Stimulated activated CD4-positive, alpha-beta T cell treated with anti-CD3 and anti-CD28 coated beads, Interleukin-12 subunit alpha, Interleukin-12 subunit beta, amount 100 ng/mL, for 48 hours (primary cell): Measurements from ENCODE around the gene RPUSD1.

Source experiments
- DNase-seq, 3 donors: peaks; one replicate each; pipeline ENCODE4 v3.0.0-alpha.2; 2020; ENCODE audit warnings: low read depth in 2 of 3, low spot score in 1 of 3

Gene RPUSD1

DNA sequence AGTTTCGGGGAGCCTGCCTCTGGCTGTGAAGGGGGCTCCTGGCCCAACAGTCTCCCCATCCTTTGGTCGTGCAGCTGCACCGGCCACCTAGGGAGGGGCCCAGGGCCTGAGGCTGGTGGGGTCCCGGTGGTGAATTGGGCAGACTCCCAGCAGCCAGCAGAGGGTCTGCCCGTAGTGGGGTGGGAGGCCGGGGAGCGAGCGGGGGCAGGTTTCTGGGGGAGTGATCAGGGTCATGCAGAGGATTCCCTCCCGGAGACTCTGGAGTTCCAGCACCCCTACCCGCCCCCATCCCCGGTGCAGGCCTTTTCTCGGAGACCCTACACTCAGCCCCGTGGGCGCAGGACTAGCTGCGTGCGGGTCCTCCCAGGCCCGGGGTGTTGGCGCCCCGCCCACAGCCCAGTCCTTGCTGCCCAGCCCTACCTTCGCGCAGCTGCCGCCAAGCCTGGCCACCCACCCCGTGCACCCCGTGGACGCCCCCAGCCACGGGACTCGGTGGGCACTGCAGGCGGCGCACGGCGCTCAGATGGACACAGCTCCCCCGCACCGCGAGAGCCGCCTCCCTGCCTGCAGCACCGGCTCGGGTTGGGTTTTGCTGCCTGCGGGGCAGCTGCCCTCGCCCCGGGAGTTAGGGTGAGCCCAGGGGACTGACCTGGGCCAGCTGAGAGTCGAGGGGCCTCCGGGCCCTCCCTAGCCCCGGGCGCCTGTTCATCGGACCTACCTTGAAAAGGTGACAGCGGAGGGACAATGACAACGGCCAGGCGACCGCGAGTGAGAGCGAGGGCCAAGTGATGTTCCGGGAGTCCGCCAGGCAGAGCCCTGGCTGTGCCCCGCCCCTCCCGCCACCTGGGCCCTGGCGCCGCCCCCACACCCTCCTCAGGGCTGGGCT lies 12.0 kb upstream of the RPUSD1 start, which contains the start of gene GNG13:
Gene GNG13, minus strand, starts transcription at position 787 of the 886 bp plus-strand sequence. CDS start 1,657 bp downstream, outside the sequence.
- no peak for DNase-seq

DNA sequence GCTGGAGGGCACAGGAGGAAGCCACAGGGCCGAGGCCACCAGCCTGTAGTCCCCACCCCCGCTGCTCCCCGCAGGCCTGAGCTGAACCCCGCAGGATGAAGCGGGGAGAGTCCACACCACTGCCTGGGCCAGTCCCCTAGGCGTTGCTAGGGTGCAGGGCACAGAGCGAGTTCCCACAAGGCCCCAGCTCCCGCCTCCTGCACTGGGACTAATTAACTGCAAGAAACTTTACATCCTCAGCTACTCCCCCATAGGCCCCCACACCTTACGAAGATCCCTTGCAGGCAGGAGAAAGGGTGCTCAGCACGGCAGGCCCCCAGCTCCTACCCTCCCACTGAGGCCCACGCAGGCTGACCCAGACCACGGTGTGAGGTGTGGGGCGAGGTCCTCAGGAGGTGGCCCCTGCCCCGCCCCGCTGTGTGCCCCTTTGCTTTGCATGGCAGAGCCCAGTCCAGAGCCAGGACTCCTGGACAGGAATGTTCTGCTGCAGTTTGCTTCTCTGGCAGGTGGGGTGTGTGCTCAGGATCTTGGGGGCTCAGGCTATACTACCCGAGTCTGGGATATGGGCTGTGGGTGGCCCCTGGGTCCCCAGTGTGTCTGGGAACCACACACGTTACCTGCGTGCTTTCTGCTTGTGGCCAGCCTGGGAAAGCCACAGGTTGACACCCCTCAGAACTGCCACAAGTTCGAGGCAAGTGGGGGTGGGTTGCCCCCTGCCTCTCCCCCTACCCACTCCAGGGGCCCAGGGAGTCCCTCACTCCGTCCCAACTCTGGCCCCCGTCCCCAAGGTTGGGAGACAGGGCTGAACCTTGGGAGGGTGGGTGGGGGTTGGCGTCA lies 11.1 kb upstream of the RPUSD1 start:
- DNase-seq = no peak

DNA sequence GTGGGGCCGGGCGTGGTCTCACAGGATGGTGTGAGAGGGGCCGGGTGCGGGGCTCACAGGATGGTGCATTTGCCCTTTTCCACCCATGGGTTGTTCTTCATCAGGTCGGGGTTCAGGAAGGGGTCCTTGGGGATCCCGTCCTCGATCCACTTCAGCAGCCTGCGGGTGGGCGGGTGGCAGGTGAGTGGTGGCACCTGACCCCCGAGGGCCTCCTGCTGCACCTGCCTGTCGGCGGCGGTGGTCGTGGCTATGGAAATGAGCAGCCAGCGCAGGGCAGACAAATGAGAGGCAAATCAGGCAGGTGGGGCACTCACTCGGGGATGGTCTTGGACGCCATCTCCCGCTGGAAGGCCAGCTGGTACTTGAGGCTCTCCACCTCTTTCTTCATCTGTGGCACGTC lies 10.5 kb upstream of the RPUSD1 start:
- no peak for DNase-seq

DNA sequence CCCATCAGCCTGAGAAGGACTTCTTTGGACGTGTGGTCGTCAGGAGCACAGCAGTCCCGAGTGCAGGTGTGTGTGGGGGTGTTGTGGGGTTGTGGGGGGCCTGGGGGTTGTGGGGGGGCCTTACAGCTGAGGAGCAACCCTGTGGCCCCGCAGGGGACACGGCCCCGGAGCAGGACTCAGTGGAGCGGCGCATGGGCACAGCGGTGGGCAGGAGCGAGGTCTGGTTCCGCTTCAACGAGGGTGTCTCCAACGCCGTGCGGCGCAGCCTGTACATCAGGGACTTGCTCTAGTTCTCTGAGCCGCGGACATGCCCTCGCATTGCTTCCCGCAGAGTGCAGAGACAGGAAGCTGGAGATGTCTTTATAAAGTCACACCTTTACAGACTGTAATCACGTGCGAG lies 9.5 kb upstream of the RPUSD1 start:
- no peak for DNase-seq

DNA sequence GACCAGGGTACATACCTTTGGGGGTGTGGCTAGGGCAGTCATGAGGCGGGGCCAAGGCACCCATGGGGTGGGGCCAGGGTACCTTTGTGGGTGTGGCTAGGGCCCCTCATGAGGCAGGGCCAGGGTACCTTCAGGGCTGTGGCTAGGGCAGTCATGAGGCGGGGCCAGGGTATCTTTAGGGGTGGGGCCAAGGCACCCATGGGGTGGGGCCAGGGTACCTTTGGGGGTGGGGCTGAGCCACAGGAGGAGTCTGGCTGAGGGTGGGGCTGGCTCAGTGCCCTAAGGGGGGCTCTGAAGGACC lies 8.9 kb upstream of the RPUSD1 start:
- DNase-seq = peak in 2 of 3 donors; percentile 15 to 27

DNA sequence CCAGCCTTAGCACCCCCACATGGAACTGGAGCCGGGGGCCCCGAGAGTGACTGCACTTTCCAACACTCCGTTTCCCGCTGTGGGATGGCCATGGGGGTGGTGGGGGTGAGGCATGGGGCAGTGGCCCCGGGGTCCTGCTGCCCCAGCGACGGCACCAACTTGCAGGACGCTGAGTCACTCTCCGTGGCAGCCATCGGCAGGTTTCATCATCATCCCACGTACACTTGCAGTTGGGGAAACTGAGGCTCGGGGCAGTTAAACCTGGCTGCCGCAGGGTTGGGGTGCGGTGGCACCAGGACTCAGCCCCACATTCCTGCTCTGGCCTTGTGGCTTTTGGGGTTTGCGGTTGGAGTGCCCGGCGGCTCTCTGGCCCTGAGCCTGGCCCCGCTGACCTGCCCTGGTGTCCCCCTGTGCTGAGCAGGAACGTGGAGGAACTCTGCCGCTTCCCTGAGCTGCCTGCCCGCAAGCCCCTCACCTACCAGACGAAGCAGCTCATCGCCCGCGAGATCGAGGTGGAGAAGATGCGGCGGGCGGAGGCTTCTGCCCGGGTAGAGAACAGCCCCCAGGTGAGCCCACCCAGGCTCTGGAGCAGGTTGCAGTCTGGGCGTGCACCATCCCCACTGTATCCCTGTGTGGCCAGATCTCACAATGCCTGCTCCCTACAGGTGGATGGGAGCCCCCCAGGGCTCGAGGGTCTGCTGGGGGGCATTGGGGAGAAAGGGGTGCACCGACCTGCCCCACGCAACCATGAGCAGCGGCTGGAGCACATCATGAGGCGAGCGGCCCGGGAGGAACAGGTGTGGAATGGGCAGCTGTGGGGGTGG lies 8.3 kb upstream of the RPUSD1 start:
- no peak for DNase-seq

DNA sequence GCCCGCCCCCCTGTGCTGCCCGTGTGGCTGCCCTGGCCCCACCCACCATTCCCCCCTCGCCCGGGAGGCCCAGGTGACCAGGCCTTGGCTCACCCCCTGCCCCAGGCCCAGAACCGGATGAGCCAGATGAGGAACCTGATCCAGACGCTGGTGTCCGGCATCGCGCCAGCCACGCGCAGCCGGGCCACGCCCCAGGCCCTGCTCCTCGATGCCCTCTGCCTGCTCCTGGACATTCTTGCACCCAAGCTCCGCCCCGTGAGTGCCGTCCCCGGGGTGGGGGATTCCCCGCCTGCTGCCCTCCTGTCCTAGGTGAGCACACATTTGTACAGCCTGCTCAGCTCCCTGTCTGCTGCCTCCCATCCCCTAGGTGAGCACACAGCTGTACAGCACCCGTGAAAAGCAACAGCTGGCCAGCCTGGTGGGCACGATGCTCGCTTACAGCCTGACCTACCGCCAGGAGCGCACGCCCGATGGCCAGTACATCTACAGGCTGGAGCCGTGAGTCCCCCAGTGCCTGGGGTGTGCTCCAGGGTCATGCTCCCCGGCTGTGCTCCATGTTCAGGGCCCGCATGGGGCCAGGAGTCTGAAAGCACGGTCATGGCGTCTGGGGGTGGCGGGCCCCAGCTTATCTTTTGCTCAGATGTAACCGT lies 7.5 kb upstream of the RPUSD1 start:
- DNase-seq = no peak

DNA sequence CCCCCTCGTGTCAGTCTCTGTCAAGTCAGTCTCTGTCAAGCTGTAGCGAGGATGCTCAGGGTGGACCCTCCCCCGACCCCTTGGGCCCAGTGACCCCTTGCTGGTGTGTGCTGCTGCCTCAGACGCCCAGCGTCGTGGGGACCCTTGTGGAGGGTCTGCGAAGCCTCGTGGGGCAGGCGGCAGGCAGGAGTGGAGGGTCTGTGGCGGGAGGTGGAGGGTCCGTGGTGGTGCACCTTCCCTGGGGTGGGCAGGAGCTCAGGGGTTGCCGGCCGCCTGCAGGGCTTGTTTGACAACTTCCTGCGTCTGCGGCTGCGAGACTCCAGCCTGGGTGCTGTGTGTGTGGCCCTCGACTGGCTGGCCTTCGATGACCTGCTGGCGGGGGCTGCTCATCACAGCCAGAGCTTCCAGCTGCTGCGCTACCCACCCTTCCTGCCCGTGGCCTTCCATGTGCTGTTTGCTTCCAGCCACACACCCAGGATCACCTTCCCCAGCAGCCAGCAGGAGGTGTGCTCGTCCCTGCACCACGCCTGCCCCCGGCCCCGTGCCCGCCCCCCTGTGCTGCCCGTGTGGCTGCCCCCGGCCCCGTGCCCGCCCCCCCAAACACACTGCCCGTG lies 6.8 kb upstream of the RPUSD1 start:
- DNase-seq = no peak

DNA sequence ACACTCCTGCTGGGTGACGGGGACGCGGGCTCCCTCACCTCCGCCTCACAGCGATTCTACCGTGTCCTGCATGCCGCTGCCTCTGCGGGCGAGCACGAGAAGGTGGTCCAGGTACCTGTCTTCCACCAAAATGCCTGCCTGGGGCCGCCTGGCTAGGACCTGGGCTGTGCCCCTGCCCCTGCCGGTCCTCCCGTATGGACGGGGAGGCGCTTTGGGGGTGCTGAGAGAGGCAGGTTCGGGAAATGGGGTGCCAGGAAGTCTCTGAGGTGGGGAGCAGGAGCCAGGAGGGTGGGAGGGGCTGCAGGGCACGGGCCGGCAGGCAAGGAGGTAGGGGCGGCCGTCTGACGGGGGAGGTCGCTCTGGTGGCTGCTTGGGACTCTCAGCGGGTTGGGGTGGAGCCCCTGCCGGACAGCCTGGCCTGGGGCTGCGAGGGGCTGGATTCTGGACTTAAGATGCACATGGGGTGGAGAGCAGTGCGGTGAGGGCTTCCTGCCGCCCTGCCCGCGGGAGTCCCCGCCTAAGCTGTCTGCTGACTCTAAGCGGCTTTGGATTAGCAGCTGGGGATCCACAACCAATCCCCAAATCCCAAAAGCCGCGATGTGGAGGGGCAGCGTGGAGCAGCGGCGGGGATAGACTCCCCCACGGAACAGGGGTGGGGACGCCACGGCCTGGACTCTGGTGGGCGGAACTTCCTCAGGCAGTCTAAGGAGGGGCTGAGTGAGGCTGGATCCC lies 6.1 kb upstream of the RPUSD1 start:
- DNase-seq = no peak

DNA sequence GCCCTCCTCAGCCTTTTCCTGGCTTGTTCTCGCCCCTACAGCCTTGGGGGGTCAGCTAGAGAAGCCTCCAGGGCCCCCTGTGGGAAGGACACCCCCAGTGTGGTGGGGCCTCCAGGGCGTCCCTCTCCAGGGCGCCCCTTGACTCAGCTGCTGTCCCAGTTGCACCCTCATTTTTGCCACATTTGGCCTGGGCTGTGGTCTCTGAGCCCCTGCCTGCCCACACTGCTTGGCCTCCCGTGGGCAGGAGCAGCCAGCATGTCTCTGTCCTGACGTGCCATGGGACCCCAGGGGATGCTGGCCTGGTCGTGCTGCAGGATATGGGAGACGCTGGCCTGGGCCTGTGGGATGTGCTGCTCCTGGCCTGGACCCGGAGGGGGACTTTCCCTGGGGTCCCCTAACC lies 5.2 kb upstream of the RPUSD1 start:
- DNase-seq = no peak

DNA sequence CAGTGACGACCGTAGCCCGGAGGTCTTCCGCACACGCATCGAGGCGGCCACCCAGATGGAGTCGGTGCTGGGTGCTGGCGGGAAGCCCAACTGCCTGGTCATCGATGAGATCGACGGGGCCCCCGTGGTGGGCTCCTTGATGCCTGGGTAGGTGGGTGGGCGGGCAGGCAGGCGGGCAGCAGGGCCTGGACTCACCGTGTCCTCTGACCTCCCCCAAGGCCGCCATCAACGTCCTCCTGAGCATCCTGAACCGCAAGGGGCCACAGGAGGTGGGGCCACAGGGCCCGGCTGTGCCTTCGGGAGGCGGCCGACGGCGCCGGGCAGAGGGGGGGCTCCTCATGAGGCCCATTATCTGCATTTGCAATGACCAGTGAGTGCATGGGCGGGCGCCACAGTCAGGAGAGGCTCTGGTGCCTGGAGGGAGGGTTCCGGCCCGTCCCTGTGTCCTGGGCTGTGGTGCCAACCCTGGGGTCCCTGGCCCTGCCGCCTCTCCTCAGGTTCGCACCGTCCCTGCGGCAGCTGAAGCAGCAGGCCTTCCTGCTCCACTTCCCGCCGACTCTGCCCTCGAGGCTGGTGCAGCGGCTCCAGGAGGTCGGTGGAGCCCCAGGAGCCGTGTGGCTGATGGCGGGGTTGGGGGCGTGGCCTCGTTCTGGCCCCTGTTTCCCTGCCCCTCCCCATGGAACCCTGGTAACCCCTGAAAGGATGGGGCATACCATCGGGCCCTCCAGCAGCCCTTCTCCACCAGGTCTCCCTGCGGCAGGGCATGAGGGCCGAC lies 4.2 kb upstream of the RPUSD1 start:
- no peak for DNase-seq

DNA sequence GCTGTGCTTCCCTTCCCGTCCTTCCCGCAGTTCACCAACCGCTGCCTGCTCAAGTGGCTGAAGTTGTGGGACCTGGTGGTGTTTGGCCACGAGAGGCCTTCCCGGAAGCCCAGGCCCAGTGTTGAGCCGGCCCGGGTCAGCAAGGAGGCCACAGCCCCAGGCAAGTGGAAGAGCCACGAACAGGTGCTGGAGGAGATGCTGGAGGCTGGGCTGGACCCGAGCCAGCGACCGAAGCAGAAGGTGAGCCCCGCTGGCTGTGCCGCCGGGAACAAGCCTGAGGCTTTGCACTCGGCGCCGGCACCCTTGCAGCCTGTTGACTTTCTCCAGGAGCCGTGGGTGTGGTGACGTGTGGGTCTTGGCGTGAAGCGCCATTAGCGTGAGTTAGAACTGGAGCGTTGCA lies 3.0 kb upstream of the RPUSD1 start:
- no peak for DNase-seq

DNA sequence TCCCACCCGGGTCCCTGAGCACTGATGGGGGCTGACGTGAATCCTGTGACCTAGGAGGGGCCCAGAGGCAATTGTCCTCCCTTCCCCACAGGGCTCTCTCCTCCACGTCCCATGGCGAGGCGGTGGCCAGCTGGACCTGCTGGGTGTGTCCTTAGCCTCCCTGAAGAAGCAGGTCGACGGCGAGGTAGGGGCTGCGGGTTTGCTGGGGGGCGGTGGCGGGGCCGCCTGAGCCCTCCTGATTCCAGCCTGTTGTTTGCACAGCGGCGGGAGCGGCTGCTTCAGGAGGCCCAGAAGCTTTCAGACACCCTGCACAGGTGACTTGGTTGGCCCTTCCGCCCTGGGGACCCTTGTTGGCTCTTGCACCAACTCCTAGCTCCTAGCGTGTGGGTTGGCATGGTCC lies 1.9 kb upstream of the RPUSD1 start:
- no peak for DNase-seq

DNA sequence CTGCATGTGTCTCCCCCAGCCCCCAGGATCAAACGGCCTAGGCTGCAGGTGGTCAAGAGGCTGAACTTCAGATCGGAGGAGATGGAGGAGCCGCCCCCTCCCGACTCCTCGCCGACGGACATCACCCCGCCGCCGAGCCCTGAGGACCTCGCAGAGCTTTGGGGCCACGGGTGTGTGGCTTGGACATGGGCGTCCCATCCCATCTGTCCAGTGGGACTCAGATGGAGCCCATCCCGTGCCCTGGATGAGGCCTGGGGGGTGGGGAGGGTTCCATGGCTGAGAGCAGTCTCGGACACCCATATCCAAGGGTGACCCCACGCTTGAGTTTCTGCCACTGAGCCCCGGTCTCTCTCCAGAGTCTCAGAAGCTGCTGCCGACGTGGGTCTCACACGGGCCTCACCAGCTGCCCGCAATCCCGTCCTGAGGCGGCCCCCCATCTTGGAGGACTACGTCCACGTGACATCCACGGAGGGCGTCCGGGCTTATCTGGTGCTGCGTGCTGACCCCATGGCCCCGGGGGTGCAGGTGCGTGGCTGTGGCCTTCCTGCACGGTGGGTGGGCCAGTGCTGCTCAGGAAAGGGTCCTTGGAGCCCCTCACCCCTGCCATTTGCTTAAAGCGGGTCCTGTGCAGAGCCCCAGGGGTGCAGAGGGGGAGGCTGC lies 1.1 kb upstream of the RPUSD1 start:
- no peak for DNase-seq

DNA sequence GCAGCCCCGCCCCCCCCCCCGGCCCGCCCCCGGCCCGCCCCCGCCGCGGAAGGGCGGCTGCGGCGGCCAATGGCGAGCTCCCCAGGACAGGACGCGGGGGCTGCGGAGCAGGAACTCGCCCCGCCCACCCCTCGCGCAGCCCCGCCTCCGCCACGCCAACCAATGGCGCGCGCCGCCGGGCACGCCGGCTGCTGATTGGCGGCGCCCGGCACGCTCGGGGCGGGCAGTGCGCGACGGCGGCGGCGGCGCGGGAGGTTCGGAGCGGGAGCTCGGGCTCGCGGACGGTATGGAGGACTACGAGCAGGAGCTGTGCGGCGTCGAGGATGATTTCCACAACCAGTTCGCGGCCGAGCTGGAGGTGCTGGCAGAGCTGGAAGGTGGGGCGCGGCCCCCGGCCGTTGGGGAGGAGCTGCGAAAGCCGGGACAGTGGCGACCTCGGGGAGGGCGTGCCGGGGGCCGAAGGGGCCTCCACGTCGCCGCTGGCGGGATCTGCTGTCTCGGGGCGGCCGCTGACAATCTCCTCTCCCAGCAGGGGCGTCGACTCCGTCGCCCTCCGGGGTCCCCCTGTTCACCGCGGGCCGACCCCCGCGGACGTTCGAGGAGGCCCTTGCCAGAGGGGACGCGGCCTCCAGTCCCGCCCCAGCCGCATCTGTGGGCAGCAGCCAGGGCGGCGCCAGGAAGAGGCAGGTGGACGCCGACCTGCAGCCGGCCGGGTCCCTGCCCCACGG lies 382 bp upstream of the RPUSD1 start, which contains the start of gene CHTF18:
Gene CHTF18, plus strand, starts transcription at position 222 of the 728 bp plus-strand sequence. Its CDS starts 65 bp downstream, at position 287.
- peak; percentile 82 to 95 (median 89) for DNase-seq

DNA sequence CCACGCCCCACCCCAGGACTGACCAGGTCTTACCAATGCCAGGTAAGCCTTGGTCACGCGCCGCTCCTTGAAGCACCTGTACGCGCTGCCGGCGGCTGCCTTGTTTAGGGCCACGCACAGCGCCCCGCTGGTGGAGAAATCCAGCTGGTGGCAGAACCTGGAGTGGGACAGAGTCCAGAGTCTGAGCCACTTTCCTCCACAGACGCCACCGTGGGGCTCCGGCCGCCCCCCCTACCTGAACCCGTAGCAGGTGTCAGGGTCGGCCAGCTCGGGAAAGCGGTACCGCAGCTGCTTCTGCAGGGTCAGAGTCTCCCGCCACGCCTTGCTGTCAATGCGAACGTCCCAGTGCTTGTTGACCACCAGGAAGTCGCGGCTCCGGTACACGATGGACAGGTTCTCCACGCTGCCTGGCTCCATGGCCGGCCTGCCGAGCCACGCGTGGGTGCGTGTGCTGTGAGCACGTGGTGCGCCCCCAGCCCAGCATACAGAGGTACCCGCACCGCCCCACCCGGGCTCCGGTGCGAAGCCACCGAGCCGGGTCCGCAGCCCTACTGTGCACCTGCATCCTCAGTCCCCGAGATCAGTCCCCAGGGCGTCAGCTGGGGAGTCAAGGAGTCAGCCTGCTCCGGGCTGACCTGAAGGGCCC lies 737 bp downstream of the RPUSD1 start:
- DNase-seq = no peak
